H9 (cell line): Measurements from ENCODE around the gene FHIT. TPM values are rescaled to one million over a fixed set of nuclear protein-coding genes. Genes with fewer than 3 reads are reported as not detected.

Experiments used
- DNase-seq: peaks from one replicate; pipeline ENCODE4 v3.0.0-alpha.2; 2017
- H2AFZ ChIP-seq: one replicate; pipeline ENCODE4 v1.6.1; 2013; ENCODE audit warnings: mild to moderate bottlenecking, low read length, control low read depth, moderate library complexity
- H2AK5ac ChIP-seq: 2 replicates; pipeline ENCODE4 v1.6.1; 2013; ENCODE audit warnings: low read length, control low read depth, mixed read lengths; ENCODE audit not compliant: insufficient read length
- H2BK120ac ChIP-seq: one replicate; pipeline ENCODE4 v1.6.1; 2013; ENCODE audit warnings: low read depth, mild to moderate bottlenecking, low read length, control low read depth, inconsistent platforms; ENCODE audit not compliant: poor library complexity, severe bottlenecking
- H2BK12ac ChIP-seq: 2 replicates; pipeline ENCODE4 v1.6.1; 2013; ENCODE audit warnings: low read length, control low read depth, mixed read lengths, low read depth; ENCODE audit not compliant: insufficient read length
- H2BK15ac ChIP-seq: 2 replicates; pipeline ENCODE4 v1.6.1; 2013; ENCODE audit warnings: low read depth, low read length, control low read depth
- H2BK20ac ChIP-seq: one replicate; pipeline ENCODE4 v1.6.1; 2013; ENCODE audit warnings: low read depth, mild to moderate bottlenecking, low read length, control low read depth, inconsistent platforms; ENCODE audit not compliant: poor library complexity, severe bottlenecking
- H2BK5ac ChIP-seq: 2 replicates; pipeline ENCODE4 v1.6.1; 2013; ENCODE audit warnings: low read length, control low read depth, mixed read lengths; ENCODE audit not compliant: insufficient read length
- H3K14ac ChIP-seq: 2 replicates; pipeline ENCODE4 v1.6.1; 2013; ENCODE audit warnings: low read length, control low read depth; ENCODE audit not compliant: insufficient read depth
- H3K18ac ChIP-seq: 2 replicates; pipeline ENCODE4 v1.6.1; 2013; ENCODE audit warnings: low read depth, mild to moderate bottlenecking, mixed read lengths, low read length, control low read depth; ENCODE audit not compliant: insufficient read length
- H3K23ac ChIP-seq: 2 replicates; pipeline ENCODE4 v1.6.1; 2013; ENCODE audit warnings: low read length, control low read depth, mixed read lengths, low read depth; ENCODE audit not compliant: insufficient read length
- H3K23me2 ChIP-seq: 2 replicates; pipeline ENCODE4 v1.6.1; 2013; ENCODE audit warnings: low read depth, mild to moderate bottlenecking, mixed read lengths, low read length, control low read depth; ENCODE audit not compliant: insufficient read length, poor library complexity, severe bottlenecking
- H3K27ac ChIP-seq: 2 replicates; pipeline ENCODE4 v1.5.1; 2013; ENCODE audit warnings: low read length, control low read depth, mixed read lengths, low read depth; ENCODE audit not compliant: insufficient read length
- H3K27me3 ChIP-seq: 2 replicates; pipeline ENCODE4 v1.6.1; 2013; ENCODE audit warnings: low read length, control low read depth, inconsistent platforms; ENCODE audit not compliant: insufficient read depth
- H3K4ac ChIP-seq: 2 replicates; pipeline ENCODE4 v1.6.1; 2013; ENCODE audit warnings: low read depth, mild to moderate bottlenecking, control low read depth, inconsistent platforms, low read length, moderate library complexity
- H3K4me1 ChIP-seq: 2 replicates; pipeline ENCODE4 v1.6.1; 2013; ENCODE audit warnings: low read length, control low read depth, inconsistent platforms; ENCODE audit not compliant: insufficient read depth
- H3K4me2 ChIP-seq: 2 replicates; pipeline ENCODE4 v1.6.1; 2013; ENCODE audit warnings: low read length, control low read depth, mixed read lengths; ENCODE audit not compliant: insufficient read length, insufficient read depth
- H3K56ac ChIP-seq: 2 replicates; pipeline ENCODE4 v1.6.1; 2013; ENCODE audit warnings: low read depth, mild to moderate bottlenecking, mixed read lengths, low read length, control low read depth; ENCODE audit not compliant: insufficient read length
- H3K79me1 ChIP-seq: 2 replicates; pipeline ENCODE4 v1.6.1; 2013; ENCODE audit warnings: low read depth, mild to moderate bottlenecking, moderate library complexity, low read length, control low read depth, inconsistent platforms; ENCODE audit not compliant: insufficient read depth, poor library complexity, severe bottlenecking
- H3K79me2 ChIP-seq: 2 replicates; pipeline ENCODE4 v1.6.1; 2013; ENCODE audit warnings: low read length, control low read depth, inconsistent platforms; ENCODE audit not compliant: insufficient read depth
- H3K9ac ChIP-seq: 2 replicates; pipeline ENCODE4 v1.6.1; 2013; ENCODE audit warnings: low read length, control low read depth, mixed read lengths; ENCODE audit not compliant: insufficient read length; ENCODE audit errors: extremely low read depth
- H3K9me3 ChIP-seq: one replicate; pipeline ENCODE4 v1.6.1; 2013; ENCODE audit warnings: low read depth, low read length, inconsistent platforms; ENCODE audit not compliant: control insufficient read depth
- H3T11ph ChIP-seq: one replicate; pipeline ENCODE4 v1.6.1; 2013; ENCODE audit warnings: mild to moderate bottlenecking, low read length, control low read depth, inconsistent platforms
- H4K20me1 ChIP-seq: one replicate; pipeline ENCODE4 v1.6.1; 2013; ENCODE audit not compliant: control insufficient read depth, insufficient read length, insufficient read depth
- H4K5ac ChIP-seq: 2 replicates; pipeline ENCODE4 v1.6.1; 2013; ENCODE audit warnings: low read depth, mild to moderate bottlenecking, mixed read lengths, low read length, control low read depth; ENCODE audit not compliant: insufficient read length
- H4K8ac ChIP-seq: replicated peaks from 2 replicates; pipeline ENCODE4 v1.6.1; 2013; ENCODE audit warnings: low read length, control low read depth, mixed read lengths, low read depth; ENCODE audit not compliant: insufficient read length
- H4K91ac ChIP-seq: 2 replicates; pipeline ENCODE4 v1.6.1; 2013; ENCODE audit warnings: low read depth, mild to moderate bottlenecking, moderate library complexity, mixed read lengths, low read length, control low read depth; ENCODE audit not compliant: insufficient read length
- H3K27ac Mint-ChIP-seq, 3 experiments: 2 replicates in 2 of 3; 3 replicates in 1 of 3; pipeline ENCODE4 v1.8.0; 2020 to 2021; ENCODE audit warnings: mixed read lengths in 3 of 3, mild to moderate bottlenecking in 1 of 3, moderate library complexity in 1 of 3
- H3K27me3 Mint-ChIP-seq: 2 replicates; pipeline ENCODE4 v1.8.0; 2021; ENCODE audit warnings: low read depth, mild to moderate bottlenecking, moderate library complexity, mixed read lengths
- H3K36me3 Mint-ChIP-seq, 3 experiments: 2 replicates in 2 of 3; 3 replicates in 1 of 3; pipeline ENCODE4 v1.8.0; 2020 to 2021; ENCODE audit warnings: low read depth in 3 of 3, mixed read lengths in 3 of 3; ENCODE audit not compliant: insufficient read depth in 1 of 3
- H3K4me1 Mint-ChIP-seq, 2 experiments: 2 replicates each; pipeline ENCODE4 v1.8.0; 2020; ENCODE audit warnings: mixed read lengths in 2 of 2
- H3K4me3 Mint-ChIP-seq, 2 experiments: 2 replicates in 1 of 2; 3 replicates in 1 of 2; pipeline ENCODE4 v1.8.0; 2020 to 2021; ENCODE audit warnings: mild to moderate bottlenecking in 2 of 2, mixed read lengths in 2 of 2, moderate library complexity in 1 of 2
- H3K9me3 Mint-ChIP-seq, 2 experiments: 2 replicates in 1 of 2; 3 replicates in 1 of 2; pipeline ENCODE4 v1.8.0; 2020; ENCODE audit warnings: mild to moderate bottlenecking in 2 of 2, mixed read lengths in 2 of 2, moderate library complexity in 1 of 2
- WGBS: extraction: QIAGEN DNeasy Blood & Tissue Kit; methylation state at CpG from one replicate; pipeline ENCODE4 v1.1.7; 2013; ENCODE audit warnings: missing lambda C conversion rate, low lambda C conversion rate, mixed read lengths; ENCODE audit not compliant: insufficient read length; ENCODE audit errors: extremely low coverage; 5-methylcytosine and 5-hydroxymethylcytosine counted together
- total RNA-seq: library from RNA; stranded (reverse); gene quantifications from 2 replicates; pipeline ENCODE4 v1.2.1, GENCODE V29; 2021
- TF ChIP-seq, protein P1 (sequence below): fragments of 200-600 bp; sonication (generic); conservative IDR thresholded peaks from 3 replicates; pipeline ENCODE4 v1.8.0; 2021; ENCODE audit warnings: antibody characterized with exemption, mild to moderate bottlenecking

Gene FHIT
- total RNA-seq, 1 experiment from 2014 or later = 3.0 TPM

DNA sequence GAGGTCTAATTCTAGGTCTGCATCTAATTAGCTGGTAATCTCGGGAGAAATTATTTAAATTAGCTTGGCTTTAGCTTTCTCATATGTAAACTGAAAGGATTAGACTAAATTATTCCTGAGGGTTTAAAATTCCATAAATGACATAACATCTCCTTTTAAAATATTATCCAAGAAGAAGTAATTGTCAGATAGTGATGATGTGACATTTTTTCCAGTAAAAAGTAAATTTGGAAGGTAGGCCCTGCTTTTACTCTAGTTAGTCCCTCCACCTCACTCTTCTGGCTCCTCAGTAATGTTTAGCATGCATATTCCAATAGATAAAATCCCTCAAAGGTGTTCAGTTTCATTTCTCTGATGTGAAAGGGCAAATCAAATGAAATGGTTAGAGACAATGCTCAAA, 215.7 kb downstream of the FHIT start:
- peaks cover 0 to 15% of the 10 kb centered on the region in 2 experiments; a peak in 2 of 4 replicates for H3K4me1 Mint-ChIP-seq
- H4K5ac ChIP-seq = no peak overlapping the region
- H3K79me1 ChIP-seq = no peaks in the 10 kb centered on the region
- H3T11ph ChIP-seq = no peak overlapping the region
- H3K79me2 ChIP-seq = no peaks in the 10 kb centered on the region
- H3K4me3 Mint-ChIP-seq = no peak overlapping the region
- peaks cover 7 to 32% (median 20%) of the 10 kb centered on the region in 3 experiments; a peak in 6 of 7 replicates for H3K36me3 Mint-ChIP-seq
- TF ChIP-seq, protein P1, sequence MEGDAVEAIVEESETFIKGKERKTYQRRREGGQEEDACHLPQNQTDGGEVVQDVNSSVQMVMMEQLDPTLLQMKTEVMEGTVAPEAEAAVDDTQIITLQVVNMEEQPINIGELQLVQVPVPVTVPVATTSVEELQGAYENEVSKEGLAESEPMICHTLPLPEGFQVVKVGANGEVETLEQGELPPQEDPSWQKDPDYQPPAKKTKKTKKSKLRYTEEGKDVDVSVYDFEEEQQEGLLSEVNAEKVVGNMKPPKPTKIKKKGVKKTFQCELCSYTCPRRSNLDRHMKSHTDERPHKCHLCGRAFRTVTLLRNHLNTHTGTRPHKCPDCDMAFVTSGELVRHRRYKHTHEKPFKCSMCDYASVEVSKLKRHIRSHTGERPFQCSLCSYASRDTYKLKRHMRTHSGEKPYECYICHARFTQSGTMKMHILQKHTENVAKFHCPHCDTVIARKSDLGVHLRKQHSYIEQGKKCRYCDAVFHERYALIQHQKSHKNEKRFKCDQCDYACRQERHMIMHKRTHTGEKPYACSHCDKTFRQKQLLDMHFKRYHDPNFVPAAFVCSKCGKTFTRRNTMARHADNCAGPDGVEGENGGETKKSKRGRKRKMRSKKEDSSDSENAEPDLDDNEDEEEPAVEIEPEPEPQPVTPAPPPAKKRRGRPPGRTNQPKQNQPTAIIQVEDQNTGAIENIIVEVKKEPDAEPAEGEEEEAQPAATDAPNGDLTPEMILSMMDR = no peak
- no peaks in the 10 kb centered on the region for H3K27me3 Mint-ChIP-seq
- H2AFZ ChIP-seq = no peak overlapping the region
- H3K9ac ChIP-seq = no peak overlapping the region
- H3K9me3 Mint-ChIP-seq = peaks cover 24 to 32% of the 10 kb centered on the region in 2 experiments
- no peak overlapping the region for H2BK15ac ChIP-seq
- H3K9me3 ChIP-seq = no peaks in the 10 kb centered on the region
- H3K56ac ChIP-seq = no peak overlapping the region
- no peak overlapping the region for H2BK20ac ChIP-seq
- H3K23ac ChIP-seq = no peak overlapping the region
- no peaks in the 10 kb centered on the region for H4K20me1 ChIP-seq
- no peak overlapping the region for H3K4me2 ChIP-seq
- no peak for DNase-seq
- H3K27ac Mint-ChIP-seq = no peak overlapping the region
- H2BK12ac ChIP-seq = no peak overlapping the region
- no peak overlapping the region for H4K8ac ChIP-seq
- no peak overlapping the region for H2AK5ac ChIP-seq
- H3K14ac ChIP-seq = no peak overlapping the region
- WGBS = no CpG with 5 or more reads among the region's 1 CpG
- H3K4ac ChIP-seq = no peak overlapping the region
- no peaks in the 10 kb centered on the region for H3K4me1 ChIP-seq
- H3K18ac ChIP-seq = no peak overlapping the region
- no peak overlapping the region for H2BK5ac ChIP-seq
- no peak overlapping the region for H4K91ac ChIP-seq
- H3K27ac ChIP-seq = no peak overlapping the region
- no peak overlapping the region for H2BK120ac ChIP-seq
- no peaks in the 10 kb centered on the region for H3K27me3 ChIP-seq
- no peaks in the 10 kb centered on the region for H3K23me2 ChIP-seq
